ENCODE measurements around the gene PRKAG1.
"Not testable (repeated sequence)": the region's sequence is repeated elsewhere in the genome, so short reads cannot be mapped to it uniquely, and the experiment has no call there.

- not testable (repeated sequence) for TF ChIP-seq CTCF, POLR2AphosphoS5 (IDR thresholded peaks at IDR 0.05)
These were observed 43.3 kb upstream of the PRKAG1 start for GRCh38 chr12:49061916-49062315.
